HG03575 (cell line): ENCODE data around the gene VPS4A.
A peak's percentile ranks its signal among the peaks of the same experiment; 100 is the strongest.

Source experiments
- ATAC-seq: cut with Tn5 transposase; IDR thresholded peaks from one replicate; pipeline ENCODE4 v1.9.1; 2021; ENCODE audit not compliant: unreplicated experiment, insufficient number of reproducible peaks, low FRiP score; ENCODE audit errors: extremely low read depth

The VPS4A gene

DNA sequence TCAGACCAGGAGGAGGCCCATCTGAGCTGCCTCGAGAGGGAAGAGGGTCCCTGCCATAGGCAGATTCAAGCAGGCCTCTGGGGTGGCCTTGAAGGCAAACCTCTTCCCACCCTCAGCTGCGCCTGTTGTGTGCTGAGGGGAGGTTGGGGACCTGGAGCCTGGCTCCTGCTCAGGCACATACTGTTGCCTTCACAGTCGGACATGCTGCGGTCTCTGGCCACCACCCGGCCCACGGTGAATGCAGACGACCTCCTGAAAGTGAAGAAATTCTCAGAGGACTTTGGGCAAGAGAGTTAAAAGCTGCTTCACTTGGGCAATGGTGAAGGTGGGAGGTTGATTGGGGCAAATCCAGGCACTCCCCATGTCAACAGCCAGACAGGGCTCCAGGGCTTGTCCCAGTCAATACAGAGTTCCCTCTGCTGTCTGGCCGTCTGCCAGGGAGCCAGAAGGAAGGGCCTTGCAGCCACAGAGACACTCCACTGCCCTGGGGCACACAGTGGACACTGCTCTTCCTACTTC, 12.9 kb downstream of the VPS4A start:
- ATAC-seq, result no peak

DNA sequence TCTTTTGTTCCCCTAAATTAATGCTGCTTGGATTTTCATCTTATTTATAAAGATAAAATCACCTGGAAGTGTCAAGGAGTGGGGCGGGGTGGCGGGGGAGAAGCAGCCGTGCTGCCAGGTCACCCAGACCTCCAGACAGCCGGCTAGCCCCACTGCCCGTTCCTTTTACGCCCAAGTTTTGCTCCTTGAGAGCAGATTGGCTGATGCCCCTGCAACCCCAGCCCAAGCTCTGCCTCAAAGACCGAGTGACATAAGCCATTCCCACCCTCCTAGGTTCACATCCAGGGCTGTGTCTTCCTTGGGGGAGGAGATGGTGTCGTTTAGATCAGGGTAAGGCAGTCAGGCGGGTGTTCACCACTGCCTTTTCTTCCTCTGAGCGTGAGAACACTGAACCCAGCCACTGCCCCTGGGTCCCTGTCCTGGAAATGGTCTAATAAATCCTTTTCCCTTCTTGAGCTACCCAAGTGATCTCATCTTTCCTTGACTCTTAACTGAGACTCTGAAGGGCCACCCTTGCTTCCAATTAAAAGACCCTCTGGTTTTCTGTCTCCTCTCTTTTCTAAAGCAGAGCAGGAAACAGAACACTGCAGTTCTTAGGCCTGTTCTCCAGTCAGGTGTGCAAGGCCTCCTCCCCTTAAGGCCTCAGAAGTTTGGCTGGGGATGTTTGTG, 13.6 kb downstream of the VPS4A start:
- no peak for ATAC-seq

DNA sequence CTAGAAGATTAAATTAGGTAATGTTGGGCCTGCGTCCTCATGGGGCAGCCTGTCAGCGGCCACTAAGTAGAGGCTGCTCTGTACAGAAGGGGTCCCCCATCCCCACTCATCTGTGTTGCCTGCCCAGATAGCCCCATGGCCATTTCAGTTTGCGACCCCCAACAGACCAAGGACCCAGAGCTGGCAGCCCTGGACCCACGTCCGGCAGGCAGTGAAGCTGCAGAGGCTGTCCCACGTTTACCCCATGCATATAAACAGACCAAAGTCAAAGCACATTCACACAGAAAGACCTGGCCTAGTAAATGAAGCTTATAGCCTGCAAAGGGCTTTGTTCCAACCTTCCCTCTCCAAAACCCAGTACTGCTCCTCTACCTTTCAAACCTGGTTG, 14.6 kb downstream of the VPS4A start:
- ATAC-seq, result no peak

DNA sequence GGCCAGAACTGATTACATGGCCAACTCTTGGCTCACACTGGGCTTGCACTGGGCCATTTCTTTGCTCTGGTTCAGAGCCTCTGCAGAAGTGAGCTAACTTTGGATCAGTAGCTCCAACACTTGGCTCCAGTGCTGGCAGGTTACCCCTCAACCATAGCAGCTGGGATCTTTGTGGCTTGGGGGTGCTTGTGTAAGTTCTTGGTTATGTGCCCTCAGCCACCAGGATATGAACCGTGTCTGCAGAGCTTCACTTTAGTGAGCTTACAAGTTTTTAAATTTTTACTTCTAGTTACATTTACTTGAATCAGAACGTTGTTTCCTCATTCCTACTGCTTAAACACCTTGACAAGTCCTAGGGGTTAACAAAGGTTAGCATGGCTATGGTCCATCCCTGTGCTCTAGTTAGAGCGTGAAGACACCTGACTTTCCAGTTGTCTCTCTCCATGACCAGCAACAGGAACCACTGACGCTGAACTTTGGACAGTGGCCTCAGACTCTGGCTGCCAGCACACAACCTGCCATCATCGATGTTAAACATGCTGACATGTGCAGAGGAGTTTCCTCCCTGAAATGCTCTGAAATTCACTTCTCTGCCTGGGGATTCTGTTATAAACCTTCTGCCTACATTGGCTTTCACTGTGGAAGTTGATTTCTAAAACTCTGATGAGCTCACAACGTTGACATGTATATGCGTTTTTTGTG, 15.2 kb downstream of the VPS4A start:
- no peak for ATAC-seq

DNA sequence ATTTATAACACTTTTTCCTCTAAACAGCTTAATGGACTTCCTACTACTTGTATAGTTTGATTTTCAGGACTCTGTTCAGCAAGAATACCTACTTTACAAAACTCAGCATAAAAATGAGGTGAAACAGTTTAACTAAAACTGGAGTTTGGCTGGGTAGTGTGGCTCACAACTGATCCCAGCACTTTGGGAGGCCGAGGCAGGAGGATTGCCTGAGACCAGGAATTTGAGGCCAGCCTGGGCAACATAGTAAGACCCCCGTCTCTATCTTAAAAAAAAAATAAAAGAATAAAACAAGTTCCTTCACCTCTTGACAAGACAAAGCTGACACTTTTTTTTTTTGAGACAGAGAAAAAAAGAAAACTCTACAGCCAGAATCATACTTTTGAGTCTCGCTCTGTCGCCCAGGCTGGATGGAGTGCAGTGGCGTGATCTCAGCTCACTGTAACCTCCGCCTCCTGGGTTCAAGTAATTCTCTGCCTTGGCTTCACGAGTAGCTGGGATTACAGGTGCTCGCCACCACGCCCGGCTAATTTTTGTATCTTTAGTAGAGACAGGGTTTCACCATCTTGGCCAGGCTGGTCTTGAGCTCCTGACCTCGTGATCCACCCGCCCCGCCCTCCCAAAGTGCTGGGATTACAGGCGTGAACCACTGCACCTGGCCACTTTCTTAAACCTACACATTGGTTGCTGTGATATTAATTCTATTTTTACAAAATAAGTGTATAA, 16.6 kb downstream of the VPS4A start:
- ATAC-seq, result no peak

DNA sequence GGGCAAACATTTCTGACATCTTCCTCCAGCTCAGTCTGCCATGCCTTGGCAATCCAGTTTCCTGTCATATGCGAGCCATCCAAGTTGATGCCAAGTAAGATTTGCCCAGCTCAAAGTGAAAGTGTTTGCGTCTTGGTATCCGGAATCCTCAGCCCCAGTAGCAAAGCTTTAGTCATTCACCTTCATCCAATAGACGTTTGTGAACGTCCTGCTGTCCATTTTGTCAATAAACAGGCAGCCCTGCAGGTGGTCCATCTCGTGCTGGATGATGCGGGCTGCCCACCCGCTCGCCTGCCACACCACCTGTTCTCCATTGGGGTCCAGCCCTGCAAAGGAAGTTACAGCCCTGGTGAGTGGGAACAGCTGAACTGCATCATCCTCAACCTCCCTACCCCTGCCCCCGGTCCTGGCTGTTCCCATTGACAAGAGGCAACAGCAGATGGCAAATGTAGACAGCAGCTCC, 17.7 kb downstream of the VPS4A start:
- ATAC-seq, result no peak

DNA sequence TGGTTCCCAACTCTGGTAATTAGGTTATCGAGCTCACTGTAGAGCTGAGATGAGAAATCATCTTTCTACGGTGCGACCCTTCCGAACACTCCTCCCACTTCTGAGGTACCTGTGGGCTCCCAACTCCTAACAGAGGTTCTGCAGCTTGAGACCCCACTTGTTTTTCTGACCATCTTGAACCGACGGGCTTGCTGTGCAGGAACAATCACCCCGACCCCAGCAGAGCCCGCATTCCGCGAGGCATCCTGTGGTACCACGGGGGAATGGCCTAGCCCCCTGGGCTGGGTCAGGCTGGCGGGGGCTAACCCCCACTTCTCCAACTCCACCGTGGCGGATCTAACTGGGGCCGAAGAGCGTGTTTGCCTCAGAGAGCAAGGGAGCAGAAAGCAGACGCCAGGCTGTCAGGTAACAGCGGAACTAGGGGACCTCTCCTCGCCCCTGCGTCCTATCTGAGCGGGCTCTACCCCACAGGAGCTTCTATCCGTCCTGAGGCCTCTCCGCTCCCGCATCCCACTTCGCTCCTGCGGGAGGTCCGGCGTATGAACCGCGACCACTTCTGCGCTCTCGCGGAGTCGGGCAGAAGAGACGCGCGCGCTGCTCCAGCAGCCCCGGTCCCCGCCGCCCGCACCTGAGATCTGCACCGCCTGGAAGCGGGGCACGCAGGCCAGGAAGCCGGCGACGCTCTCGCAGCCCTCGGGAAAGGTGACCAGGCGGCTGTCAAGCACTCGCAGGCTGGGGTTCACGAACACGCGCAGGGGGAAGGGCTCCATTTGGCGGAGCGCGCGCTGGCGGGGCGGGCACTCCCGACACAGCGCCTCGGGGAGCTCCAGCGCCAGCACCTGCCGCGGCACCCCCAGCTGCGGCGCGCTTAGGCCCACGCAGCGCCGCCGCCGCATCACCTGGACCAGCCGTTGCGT, 18.5 kb downstream of the VPS4A start:
- no peak for ATAC-seq

DNA sequence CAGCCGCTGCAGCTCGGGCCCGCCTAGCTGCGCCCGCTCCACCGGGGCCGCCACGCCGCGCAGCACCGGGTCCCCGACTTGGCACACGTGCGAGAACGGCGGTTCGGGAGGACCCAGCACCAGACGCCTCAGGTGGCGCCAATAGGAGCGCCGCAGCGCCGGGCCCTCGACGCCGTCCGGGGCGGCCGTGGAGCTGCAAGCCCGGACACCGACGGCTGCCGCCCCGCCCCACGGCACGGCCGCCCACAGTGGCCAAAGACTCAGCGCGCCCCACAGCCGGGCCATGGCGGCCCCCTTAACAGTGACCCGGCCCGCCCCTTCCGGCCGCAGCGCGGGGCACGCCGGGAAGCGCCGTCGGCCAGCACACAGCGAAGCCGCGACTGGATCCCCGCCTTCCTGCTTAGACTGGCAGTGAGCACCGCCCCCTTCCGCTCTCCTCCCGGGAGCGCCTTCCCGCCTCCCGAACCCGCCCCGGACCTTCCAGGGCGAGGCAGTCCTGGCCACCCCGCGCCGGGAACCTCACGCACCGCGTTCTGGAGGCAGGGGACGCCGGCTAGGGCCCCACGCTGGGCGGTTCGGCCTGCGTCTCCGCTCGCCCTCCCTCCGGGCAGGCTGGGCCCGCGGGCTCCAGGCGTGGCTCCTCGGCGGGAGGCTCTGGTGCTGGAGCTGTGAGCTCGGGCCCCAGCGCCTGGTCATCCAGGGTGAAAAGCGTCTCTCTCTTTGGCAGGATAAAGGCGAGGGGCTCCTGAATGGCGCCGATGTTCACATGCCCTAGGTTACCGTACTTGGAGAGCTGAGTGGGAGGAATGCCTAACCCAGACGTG, 19.3 kb downstream of the VPS4A start, which contains the start of gene PDF:
PDF (minus strand) TSS at position 303 of the 824 bp plus-strand sequence; CDS start at position 285, 18 bp downstream.
- peak; percentile 53 for ATAC-seq

DNA sequence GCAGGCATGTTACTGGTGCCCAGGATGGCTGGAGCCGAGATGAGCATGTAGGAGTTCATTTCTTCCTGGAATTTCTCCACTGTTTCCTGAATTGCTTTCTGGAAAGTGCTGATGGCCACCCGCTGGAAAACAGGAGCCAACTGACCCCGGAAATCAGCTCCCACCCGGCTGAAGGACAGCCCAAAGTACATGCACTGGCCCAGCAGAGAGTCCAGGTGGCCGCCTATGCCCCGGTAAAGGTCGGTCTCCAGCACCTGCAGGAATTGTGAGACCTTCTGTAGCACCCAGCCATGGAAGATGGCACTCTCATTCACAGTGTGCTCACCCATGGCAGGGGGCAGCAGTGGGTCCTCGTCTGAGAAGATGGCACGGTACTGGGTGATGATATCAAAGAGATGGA, 23.5 kb downstream of the VPS4A start:
- ATAC-seq, result no peak

DNA sequence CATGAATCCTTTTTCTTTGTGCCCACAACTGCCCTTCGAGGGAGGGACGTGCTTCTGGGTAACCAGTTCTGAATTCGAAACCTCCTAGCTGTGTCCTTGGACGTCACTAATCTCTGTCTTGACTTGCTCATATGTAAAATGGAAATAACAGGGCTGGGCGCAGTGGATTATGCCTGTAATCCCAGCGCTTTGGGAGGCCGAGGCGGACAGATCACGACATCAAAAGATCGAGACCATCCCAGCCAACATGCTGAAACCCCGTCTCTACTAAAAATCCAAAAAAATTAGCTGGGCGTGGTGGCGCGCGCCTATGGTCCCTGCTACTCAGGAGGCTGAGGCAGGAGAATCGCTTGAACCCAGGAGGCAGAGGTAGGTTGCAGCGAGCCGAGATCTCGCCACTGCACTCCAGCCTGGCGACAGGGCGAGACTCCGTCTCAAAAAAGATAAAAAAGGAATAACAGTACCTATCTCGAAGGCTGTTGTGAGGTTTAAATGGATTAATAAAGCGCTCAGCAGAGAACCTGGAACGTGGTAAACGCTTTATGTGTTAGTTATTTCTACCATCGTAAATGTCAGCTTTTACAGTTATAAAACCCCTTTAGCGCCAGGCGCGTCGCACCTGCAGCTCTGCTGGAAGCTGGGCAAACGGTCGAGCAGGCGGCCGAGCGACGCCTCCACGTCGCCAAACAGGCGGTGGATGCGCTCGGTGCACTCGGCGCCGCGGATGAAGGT, 27.6 kb downstream of the VPS4A start:
- no peak for ATAC-seq

DNA sequence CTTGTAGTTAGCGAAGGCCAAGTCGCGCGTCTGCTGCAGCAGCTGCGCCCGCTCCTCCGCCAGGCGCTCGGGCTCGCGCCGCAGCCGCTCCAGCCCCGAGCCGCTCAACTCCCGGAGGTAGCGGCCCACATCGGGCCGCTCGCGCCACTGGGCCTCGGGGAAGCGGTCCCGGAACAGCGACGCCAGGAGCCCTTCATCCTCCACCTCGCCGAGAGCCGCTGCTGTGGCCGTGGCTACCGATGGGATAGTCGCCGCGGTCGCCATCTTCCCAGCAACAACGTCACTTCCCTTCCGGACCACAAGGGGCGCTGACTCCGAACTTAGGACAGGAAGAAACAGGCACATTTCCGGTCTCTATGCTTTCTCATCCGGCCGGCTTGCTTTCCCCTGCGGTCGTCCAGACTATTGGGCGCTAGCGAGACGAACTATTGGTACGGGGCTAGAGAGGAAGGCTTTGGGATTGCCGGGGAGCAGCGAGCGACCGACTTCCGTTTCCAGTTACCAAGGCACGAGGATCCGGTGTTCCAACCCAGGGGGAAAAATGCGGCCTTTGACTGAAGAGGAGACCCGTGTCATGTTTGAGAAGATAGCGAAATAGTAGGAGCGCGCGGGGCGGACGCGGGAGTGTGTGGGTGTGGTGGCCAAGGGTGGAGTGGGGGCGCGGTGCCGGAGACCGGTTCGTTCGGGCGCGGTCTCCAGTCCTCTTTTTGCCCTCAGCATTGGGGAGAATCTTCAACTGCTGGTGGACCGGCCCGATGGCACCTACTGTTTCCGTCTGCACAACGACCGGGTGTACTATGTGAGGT, 28.3 kb downstream of the VPS4A start, which contains the start of the genes COG8 and NIP7:
COG8 (minus strand) TSS at position 276 of the 806 bp plus-strand sequence; CDS start at position 264, 12 bp downstream.
NIP7 (plus strand) TSS at position 484 of the 806 bp plus-strand sequence; CDS start at position 542, 58 bp downstream.
- no peak for ATAC-seq

DNA sequence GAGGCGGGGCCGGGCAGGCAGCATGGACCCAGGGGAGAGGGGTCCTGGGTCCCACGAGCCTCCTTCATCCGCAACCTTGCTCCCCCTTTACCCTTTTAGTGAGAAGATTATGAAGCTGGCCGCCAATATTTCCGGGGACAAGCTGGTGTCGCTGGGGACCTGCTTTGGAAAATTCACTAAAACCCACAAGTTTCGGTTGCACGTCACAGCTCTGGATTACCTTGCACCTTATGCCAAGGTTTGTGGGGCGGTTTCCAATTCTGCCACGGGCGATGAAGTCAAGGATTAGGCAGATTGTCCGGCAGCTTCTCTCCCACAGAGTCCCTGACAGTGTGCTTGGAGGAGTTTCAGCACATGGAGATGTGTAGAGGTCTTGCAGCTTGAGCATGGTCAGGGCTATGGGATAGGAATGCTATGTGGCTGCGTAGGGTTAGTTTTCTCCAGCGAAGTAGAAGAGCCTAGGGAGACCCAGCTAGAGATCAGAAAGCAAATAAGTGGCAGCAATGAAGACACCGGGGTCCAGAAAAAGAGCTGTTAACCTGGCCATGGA, 29.0 kb downstream of the VPS4A start:
- no peak for ATAC-seq

DNA sequence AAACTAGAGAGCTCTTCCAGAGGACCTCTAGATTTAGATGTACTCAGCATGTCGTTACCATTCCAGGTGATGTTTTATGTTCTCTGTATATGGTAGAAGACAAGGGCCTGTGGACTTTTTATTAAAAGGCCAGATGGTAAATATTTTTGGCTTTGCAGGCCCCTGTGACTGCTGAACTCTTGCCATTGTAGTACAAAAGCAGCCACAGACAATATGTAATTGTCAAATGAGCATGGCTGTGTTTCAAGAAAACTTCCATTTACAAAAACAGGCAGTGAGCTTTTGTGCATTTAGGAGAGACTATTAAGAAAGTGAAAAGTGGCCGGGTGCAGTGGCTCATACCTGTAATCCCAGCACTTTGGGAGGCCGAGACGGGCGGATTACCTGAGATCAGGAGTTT, 33.0 kb downstream of the VPS4A start:
- ATAC-seq, result no peak

DNA sequence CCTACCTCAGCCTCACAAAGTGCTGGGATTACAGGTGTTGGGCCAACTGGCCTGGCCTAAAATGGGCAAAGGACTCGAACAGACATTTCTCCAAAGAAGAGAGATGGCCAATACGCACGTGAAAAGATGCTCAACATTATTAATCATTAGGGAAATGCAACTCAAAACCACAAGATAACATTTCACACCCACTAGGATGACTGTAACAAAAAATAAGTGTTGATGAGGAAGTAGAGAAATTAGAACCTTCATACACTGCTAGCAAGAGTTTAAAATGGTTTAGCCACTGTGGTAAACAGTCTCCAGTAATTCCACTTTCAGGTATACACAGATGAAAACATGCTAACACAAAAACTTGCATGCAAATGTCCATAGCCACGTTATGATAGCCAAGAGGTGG, 34.8 kb downstream of the VPS4A start:
- ATAC-seq, result no peak

DNA sequence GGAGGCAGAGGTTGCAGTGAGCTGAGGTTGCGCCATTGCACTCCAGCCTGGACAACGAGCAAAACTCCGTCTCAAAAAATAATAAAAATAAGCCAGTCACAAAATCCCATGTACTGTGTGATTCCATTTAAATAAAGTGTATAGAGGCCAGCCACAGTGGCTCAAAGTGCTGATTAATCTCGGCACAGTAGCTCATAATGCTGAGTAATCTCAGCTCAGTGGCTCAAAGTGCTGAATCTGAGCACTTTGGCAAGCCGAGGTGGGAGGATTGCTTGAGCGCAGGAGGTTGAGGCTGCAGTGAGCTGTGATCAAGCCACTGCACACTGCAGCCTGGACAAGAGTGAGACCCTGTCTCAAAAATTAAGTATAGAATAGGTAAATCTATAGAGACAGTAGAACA, 35.5 kb downstream of the VPS4A start:
- ATAC-seq, result no peak

DNA sequence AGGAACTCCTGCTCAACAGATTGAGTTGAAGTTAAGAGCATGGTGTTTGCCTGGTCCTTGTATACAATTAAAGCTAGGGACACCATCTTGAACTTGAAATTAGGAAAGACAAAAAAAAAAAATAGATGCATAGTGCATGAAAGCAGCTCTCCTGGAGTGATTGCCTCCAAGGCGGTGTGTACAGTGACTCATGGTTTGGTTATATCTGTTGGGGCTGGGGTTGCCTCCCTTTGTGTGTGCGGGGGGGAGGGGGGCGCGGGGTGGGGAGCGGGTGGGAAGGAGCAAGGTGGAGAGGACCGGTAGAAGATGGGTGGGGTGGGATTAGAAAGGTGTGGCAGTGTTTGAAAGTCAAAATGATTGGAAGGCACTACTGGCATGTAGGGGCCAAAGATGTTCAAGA, 37.1 kb downstream of the VPS4A start:
- ATAC-seq, result no peak
